NCI-H2081 treated with DMSO at 0.1 percent for 48 hours (cell line): ENCODE measurements around the gene USP13.

Experiments
- DNase-seq: peaks from one replicate; lab custom pipeline; 2025; lab: John Stamatoyannopoulos, UW

USP13 gene

DNA sequence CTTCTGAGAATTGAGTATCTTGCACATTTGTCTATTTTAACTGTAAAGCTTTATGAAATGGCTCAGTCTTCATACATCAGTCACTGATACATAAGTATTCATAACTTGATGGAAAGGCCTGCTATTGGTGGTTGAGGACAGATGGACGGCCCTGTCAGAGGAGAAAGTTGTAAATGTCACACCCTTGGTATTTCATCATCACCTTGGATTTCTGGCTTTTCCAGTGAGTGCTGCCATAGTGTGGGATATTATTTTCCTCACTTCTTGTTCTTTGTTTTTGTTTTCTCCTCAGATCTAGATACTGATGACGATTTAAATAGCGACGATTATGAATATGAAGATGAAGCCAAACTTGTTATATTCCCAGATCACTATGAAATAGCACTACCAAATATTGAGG is 47.9 kb downstream of the USP13 start:
- no peak for DNase-seq

DNA sequence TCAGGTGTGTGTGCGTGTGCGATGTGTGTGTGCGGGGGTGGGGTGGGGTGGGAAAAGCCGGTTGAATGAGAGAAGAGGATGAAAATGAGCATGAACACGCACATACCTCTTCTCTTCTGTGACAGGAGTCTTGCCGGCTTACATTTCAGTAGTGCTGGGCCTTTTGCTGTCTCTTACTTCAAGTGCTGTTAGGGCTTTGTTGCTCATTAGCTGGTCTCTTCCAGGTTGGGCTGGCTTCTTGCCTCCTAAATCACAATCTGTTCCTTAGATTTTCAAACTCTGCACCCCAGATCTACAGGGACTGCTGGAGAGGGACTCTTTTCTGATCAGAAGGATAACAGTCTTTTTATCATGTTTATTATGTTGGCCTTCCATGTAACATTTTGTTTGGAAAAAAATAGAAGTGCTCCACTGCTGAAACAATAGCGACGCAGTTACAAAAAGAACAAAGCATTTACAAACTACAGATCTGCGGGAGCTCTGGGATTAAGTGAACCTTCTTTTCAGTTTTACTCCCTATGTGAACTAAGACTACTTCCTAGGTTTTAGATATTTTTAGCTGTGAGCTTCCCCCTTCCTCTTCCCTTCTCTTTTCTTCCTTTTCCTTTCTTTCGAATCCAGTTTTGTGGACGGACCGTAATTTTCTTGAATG is 48.5 kb downstream of the USP13 start:
- DNase-seq, result no peak

DNA sequence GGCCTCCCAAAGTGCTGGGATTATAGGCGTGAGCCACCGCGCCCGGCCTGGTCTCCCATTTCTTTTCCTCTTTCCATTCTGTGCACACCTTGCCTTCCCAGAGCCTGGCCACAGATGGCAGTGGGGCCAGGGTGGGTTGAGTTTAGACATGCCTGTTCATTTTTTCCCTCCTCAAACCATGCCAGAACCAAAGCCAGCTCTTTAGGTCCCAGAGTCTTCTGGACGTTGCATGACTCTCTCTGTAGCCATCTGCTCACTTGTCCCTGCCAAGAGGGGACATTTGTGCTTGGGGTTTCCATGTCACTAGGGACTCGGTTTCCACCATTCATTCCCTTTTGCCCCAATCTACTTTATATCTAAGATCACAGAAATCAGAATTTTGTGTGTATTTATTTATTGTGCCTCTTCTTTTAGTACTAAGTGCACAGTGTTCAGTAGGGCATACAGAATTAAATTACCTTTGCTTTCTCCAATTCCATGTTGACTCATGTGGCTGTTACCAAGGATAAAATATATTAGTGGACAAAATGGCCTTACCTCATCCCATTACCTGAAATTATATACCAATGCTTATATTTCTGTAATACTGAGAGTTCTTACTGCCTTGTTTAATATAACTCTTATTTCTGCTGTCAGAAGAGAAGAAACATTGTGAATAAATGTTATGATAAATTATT is 49.6 kb downstream of the USP13 start:
- no peak for DNase-seq

DNA sequence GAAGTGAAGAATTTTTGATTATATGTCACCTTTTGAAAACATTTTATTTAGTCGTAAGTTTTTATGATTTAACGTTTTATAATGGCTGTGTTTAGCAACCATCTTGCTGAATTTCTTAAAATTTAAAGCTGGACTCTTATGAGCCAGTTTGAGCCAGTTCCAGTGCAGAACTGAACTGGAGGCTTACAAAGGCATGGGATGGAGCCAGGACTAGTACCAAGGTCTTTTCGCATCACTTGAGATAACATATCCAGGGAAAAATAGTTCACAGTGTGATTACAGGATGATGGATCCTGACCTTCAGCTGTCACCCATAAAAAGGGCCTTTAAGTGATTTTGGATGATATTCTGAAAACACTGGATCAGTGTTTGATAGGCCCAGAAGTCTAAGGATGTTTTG is 51.0 kb downstream of the USP13 start:
- DNase-seq, result no peak

DNA sequence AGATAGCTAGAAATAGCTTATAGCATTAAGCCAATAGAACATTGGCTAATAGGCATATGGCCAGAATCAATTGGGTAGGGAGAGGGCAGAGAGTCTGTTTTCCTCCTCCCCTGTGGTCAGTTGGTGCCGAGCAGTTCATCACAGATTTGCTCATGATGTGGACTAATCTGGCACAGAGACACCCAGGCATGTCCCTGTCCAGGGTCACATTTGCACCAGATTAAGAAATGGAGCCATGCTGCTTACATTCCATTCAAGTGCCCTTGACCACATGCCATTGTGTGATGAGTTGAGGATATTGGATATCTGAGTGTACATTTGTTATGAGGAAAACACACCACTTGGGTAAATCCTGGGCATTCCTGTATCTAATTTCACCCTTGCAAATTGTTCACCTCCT is 53.4 kb downstream of the USP13 start:
- no peak for DNase-seq

DNA sequence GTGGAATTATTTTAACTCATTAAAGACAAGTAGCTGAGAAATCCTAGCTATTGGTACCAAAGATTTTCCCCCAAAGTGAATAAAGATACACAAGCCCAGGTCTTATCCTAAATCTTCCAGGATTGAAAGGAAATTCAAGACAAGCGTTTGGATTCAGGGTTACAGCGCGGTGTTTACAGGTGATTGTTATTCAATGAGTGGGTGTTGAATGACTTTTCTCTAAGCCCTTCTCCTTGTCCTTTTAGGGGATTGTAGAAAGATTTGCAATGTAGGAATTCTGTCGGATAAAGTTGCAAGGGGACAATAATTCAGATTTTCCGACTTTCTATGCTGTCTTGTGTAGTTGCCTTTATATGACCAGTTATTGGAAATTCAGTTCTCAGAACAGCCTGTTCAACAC is 57.2 kb downstream of the USP13 start:
- DNase-seq, result no peak

DNA sequence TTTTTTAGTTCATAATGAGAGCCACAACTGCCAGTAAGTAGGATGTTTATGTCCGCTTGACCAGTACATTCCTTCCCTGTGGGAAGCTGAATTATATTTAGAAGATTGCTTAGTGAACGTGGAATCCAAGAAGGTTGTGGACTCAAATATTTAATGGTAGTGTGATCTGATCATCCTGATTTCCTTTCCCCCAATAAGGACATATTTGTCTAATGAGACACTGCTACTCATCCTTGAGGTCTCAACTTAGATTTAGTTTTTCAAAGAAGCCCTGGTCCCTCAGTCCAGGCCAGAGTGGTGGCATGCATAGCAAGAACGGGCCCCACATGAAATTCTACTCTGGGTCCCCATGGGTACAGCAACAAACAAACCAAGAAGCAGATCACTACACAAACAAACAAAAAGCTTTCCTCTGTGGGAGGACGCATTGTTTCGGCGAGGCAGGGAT is 60.8 kb downstream of the USP13 start:
- no peak for DNase-seq

DNA sequence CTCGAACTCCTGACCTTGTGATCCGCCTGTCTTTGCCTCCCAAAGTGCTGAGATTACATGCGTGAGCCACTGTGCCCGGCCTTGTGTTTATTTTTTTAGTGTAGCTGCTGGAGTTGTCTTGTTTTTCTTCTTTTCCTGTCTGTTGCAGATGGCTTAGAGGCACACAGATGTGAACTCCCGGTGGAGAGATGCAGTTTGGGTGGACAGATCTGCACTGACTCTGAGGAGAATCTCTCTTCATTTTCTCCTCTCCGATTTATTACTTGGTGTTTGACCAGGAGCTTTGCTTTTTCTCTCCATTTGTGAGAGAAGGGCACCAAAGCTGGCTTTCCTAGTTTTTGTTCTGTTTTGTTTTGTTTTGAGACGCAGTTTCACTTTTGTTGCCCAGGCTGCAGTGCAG is 62.7 kb downstream of the USP13 start:
- DNase-seq, result no peak

DNA sequence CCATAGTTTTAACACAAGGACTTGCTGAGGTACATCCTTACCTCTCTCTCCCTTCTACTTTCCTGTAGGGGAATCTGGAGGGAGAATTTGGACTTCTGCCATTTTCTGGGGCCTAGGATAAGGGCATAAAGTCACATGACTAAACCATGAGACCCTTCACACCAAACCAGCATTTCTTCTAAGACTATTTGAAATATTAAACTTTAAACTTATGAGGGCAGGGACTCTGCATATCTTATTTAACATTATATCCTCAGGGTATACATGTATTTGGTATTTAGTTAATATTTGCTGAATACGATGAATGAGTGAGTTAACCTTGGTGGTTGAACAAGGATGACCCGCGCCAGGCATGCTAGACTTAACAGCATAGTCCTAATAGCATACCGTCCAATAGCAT is 63.4 kb downstream of the USP13 start:
- no peak for DNase-seq

DNA sequence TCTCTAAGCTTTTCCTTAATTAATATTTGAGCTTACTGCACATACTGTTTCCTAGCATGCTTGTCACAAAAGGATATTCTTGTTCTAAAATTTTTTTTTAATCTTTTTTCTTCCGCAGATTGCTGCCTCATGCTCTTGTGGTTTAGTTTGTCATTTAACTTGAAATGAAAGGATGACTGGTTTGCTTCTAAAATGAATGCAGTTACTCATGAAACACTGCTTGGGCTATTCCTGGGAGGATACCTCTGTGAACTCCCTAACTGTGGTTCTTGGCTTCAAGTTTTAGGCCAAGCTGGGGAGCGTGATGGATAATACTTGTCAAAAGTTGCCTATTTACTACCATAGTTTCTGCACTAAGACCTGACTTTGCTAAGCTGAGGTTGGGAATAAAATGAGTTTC is 64.0 kb downstream of the USP13 start:
- no peak for DNase-seq

DNA sequence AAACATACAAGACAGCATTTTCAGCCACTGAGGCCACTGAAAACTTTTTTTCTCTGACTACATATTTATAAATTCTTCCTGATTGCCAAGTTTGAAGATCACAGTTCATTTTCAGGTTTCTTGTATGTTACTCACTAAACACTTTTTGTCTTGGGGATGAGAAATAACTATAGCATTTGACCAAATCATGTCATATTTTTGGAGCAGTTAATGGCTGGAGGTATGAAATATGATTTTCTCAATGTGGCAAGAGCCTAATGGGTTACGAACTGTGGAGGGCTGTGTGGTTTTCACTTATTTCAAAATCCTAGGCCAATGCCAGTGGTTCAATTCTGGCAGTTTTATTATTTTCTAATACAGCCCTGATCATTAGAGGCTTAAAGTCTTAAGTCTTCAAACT is 64.4 kb downstream of the USP13 start:
- no peak for DNase-seq

DNA sequence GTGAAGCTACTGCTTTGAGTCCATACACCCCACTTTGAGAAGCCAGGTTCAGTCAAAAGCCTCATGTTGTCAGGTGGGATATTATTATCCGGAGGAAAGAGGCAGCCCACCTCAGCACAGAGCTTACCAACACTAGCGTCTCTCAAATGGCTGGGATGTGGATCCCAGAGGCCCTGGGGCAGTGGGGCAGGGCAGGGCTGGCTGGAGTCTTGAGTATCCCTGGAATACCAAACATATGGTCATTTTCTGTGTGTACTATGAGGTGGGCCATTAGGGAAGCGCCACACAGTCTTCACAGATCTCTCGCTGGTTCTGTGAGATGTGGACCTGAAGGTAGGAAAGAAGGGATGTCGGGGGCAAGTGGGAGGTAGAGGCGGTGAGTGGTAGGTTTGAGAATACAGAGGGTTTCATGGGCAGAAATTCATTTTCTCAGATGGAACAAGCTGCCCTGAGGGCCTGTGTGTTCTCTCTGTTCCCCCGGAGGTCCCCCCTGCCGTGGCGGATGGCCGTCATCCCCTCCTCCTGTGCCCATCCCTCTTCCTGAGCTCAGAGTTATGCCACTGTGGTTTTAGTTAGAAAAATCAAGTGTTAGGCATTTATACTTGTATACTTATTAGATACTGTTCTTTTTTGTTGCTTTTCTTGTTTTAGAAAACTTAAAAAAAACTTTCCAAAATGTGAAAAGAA is 66.4 kb downstream of the USP13 start:
- no peak for DNase-seq

DNA sequence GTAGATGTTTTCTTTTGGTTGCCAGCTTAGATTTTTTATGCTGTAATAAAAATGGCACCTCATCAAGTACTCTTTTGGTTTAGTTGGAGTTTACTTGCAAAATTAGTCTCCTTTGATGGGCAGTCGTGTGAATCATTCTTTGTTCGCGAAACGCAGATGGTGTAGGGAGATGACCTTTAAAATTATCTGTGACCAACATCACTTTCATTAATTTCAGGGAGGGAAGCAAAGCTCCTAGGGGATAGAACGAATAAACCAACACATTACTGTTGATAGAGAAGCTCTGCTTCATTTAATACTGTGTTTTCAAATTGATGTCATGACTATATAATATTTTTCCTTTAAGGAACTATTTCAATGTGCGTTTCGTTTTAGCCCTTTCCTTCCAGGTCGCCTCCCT is 67.4 kb downstream of the USP13 start:
- DNase-seq, result no peak

DNA sequence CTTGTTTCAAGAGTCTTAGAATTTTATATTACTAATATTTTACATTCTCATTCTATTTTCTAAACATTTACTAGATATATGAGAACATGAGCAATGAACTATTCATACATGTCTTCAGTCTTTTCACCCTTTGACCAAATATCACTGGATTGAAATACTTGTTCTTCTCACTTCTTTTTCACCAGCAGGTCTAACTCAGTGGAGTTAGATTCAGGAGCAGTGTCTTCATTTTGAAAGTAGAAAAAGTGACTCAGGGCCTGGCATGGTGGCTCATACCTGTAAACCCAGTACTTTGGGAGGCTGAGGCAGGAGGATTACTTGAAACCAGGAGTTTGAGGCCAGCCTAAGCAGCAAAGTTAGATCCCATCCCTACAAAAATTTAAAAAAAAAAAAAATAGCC is 70.8 kb downstream of the USP13 start:
- DNase-seq, result no peak

DNA sequence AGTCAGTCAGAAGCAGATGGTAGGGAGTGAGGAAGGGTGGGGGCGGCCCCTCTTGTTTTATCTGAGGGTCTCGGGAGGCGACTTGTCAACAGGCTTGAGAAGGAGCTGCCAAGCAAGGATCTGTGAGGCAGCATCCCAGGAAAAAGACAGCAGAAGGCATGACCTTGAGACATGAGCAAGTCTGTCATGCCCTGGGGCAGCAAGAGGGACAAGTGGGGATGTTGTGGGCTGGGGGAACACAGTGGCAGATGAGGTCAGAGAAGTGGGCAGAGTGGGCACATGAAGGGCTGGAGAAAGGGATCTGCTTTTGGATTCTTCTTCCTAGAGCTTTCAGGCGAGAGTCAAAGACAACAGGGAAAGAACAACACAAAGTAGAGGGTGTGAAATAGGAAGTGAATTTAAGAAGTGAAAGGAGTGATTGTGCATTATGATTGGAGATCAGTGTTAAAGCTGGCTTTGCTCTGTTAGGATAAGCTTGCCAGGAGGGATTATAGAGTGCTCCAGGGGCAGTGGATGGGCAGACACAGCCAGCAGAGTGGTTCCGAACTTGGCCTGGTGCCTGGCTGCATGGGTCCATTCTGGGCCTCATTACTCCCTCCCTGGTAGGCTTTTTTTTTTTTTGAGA is 73.3 kb downstream of the USP13 start:
- no peak for DNase-seq

DNA sequence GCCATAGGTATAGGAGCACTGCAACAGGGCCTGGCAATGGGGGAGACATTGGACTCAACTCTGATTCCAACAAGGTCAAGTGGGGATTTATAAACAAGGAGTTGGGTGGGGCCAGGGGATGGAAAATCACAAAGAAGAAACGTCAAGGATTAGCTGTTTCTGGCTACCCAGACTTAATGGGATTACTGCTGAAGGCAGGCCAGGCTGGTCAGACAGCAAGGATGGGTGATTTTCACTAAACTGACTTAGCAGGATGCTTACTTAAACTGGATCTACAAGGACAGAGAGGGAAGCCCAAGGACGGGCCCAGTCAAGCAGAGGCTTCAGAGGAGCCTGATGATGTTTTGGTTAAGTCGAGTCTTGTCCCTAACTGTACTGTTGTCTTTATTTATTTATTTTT is 76.2 kb downstream of the USP13 start:
- DNase-seq, result no peak

DNA sequence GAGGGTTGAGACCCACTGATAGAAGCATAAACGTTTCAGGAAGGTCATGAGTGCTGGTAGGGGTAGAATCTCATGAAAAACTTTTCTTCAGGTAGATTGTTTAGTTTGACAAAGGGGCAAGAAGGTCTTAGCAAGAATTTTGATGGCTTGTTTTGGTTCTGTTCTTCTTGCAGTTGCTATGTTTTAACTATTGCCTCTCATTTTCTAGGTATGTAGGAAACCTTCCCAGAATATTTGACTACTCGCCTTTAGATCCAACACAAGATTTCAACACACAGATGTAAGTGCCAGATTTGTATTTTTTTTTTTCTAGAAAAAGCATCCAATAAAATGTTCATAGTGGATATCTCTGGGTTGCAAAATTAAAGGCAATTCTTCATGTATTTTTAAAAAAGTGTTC is 77.1 kb downstream of the USP13 start:
- no peak for DNase-seq

DNA sequence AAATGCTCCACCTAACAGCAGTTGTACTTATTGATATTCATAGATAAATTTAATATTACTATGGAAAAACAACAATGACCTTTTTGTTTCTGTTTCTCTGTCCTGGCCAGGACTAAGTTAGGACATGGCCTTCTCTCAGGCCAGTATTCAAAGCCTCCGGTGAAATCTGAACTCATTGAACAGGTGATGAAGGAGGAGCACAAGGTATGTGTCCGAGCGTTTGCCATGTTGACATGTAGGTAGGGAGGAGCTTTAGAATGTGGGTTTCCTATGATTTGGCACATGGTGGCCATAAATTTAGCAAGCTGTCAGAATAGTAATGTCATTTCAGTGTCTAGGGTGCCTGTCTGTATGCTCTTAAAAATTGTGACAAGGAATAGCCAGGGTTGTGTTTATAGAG is 77.7 kb downstream of the USP13 start:
- DNase-seq, result no peak

DNA sequence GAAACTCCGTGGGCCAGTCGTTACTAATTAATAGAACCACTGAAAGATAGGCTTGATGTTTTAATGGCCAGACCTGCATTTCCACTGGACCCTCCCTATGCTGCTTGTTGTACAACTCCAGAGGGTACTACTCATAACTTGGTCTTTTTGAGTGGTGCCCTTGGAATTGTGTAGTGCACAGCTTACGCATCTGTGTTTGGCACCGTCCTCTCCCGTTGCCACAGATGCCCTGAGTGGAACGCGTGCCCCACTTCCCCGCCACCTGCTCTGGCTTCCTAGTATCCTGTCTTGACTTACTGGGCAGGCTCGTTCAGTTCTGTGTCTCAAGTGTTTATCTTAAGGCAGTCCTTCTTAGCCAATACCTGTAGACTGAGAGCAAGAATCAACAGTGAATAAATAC is 78.7 kb downstream of the USP13 start:
- no peak for DNase-seq

DNA sequence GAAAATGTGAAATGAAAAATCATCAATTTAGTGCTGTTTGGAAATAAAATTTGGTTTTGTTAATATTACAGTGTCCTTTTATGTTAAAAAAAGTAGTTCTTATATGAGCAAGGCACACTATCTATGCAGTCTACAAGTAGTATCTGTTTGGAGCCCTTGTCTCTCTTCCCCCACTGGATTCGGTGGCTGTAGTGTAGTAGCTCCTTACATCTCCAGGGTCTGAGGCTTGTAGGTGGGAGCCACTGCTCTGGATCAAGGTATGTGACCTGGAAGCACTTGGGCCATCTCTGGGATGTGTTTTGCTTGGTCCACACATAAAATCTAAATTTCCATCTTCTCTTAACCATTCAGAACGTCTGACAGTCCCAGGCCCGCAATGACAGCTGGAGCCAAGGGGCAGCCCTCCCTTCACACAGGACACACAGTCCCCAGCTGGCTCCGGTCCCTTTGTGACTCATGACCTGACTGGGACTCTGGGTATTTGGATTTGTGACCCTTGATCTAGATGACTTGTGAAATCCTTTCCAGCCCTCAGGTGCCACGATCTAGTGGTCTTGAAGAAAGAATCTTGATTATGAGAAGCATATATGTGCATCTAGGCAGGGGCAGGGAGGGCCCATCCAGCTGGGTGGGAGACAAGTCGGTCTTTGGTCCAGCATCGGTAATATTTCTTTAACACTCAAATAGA is 80.0 kb downstream of the USP13 start:
- no peak for DNase-seq

DNA sequence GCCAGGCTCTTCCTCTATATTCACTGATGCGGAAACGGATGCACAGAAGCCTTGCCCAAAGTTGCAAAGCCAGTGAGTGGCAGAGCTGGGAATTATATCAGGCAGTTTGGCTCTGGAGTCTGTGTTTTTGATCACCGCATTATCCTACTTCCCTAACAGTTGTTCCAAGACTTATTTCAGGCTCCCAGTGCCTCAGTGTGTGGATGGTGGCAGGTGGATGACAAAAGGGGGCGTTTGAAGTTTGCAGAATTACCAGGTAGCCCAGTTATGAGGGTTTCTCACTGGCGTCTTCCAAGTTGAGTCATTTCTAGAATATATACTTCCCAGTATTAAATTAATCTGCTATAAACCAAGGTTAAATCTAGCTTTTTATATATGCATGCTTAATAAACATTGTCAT is 81.0 kb downstream of the USP13 start:
- DNase-seq, result no peak

DNA sequence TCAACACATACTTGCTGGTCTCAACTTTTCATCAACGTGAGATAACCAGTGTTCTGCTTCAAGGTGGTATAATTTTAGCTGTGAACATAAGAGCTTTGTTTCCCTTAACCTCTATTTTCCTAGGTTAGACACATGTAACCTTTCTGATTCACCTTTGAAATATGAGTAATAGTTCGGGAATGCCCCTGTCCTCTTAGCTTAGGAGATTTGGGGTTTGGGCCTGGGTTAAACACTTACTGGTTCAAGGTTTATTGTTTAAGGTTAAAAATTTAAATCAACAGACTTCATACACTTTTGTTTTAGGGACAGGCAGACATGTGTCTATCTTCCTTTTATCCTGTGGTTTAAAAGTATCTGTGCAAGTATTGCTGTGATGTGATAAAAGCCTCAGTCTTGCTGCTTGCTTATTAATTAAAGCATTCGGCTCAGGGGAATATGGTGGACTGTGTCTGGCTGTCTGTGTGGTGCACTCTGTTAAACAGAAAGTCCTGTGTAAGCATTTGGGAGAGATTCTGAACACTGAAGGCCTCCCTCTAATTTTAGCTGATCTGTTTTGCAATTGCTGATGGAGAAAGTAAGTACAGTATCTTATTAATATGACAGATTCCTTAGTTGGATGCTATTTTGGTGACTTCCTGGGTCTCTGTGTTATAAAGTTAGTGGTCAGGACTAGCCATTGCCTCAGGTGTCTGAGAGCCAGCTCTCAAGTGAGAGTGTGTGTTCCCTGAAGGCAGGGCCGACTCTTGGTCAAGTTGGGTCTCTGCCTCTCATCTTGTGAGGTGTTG is 81.8 kb downstream of the USP13 start:
- no peak for DNase-seq
